Tibial artery (tissue), 4 donors: ENCODE results near the gene POLR3B.

ENCODE experiments used
- DNase-seq, 2 donors: peaks; one replicate each; pipeline ENCODE4 v3.0.0-alpha.2; 2019
- H3K27ac ChIP-seq, 2 donors: fragments of 200-600 bp; sonication (generic) in 1 of 2; 1 replicate in 1 of 2; 2 replicates in 1 of 2; pipeline ENCODE4 v1.5.1; 2018 to 2019; ENCODE audit warnings: mild to moderate bottlenecking in 1 of 2
- H3K27me3 ChIP-seq, 2 donors: fragments of 200-600 bp; sonication (generic) in 1 of 2; one replicate each; pipeline versions ENCODE4 v1.5.1 to v1.6.0; 2016 to 2019
- H3K36me3 ChIP-seq, 3 donors: fragments of 200-600 bp; sonication (generic) in 2 of 3; one replicate each; pipeline ENCODE4 v1.5.1; 2016 to 2019; ENCODE audit warnings: mild to moderate bottlenecking in 2 of 3
- H3K4me1 ChIP-seq, 4 donors: fragments of 200-600 bp; sonication (generic) in 2 of 4; 1 replicate in 3 of 4; 2 replicates in 1 of 4; pipeline ENCODE4 v1.5.1; 2016 to 2019
- H3K4me3 ChIP-seq, 2 donors: fragments of 200-600 bp; sonication (generic) in 1 of 2; 1 replicate in 1 of 2; 2 replicates in 1 of 2; pipeline ENCODE4 v1.5.1; 2018 to 2019; ENCODE audit warnings: mild to moderate bottlenecking in 2 of 2
- H3K9me3 ChIP-seq, 3 donors: fragments of 200-600 bp; sonication (generic) in 1 of 3; one replicate each; pipeline ENCODE4 v1.5.1; 2016 to 2019
- CTCF ChIP-seq, 2 experiments: fragments of 200-600 bp in 1 of 2; fragments of 450-650 bp in 1 of 2; IDR thresholded peaks; one replicate each; pipeline ENCODE4 v1.5.1; 2017 to 2019; ENCODE audit warnings: antibody characterized with exemption in 2 of 2, mild to moderate bottlenecking in 1 of 2, moderate library complexity in 1 of 2
- intact Hi-C: fragments of 100-400 bp; cut with DNase I; formaldehyde crosslinking; loops from one replicate; pipeline ENCODE4 v1.15.0; 2023; ENCODE audit warnings: low total_unique reads

The POLR3B gene

GRCh38 chr12:106428384-106428783 lies 70.8 kb downstream of the POLR3B start:
- Histone ChIP-seq H3K4me3 (no peak overlapping the region), H3K4me1 (peaks cover 0 to 14% (median 4%) of the 10 kb centered on the region in 4 donors), H3K36me3 (peaks cover 0 to 18% (median 9%) of the 10 kb centered on the region in 3 donors), H3K9me3 (no peaks in the 10 kb centered on the region), H3K27ac (no peak overlapping the region), H3K27me3 (no peaks in the 10 kb centered on the region)
- intact Hi-C loops: no loop called here
- DNase-seq: no peak
- TF ChIP-seq CTCF (IDR thresholded peaks at IDR 0.05): no peak

GRCh38 chr12:106429043-106429552 lies 71.5 kb downstream of the POLR3B start:
- Histone ChIP-seq H3K9me3 (no peaks in the 10 kb centered on the region), H3K36me3 (peaks cover 0 to 19% (median 12%) of the 10 kb centered on the region in 3 donors), H3K27ac (no peak overlapping the region), H3K4me1 (peaks cover 0 to 14% (median 4%) of the 10 kb centered on the region in 4 donors), H3K27me3 (no peaks in the 10 kb centered on the region), H3K4me3 (no peak overlapping the region)
- no peak for TF ChIP-seq CTCF (IDR thresholded peaks at IDR 0.05)
- no peak for DNase-seq
- intact Hi-C loops: no loop called here

- H3K27me3 ChIP-seq: no peaks in the 10 kb centered on the region
- peaks cover 0 to 24% (median 18%) of the 10 kb centered on the region in 3 donors for H3K36me3 ChIP-seq
- DNase-seq: no peak
- no peak overlapping the region for H3K4me3 ChIP-seq
- H3K27ac ChIP-seq: no peak overlapping the region
- H3K9me3 ChIP-seq: no peaks in the 10 kb centered on the region
- intact Hi-C loops: no loop called here
- H3K4me1 ChIP-seq: peaks cover 0 to 14% (median 4%) of the 10 kb centered on the region in 4 donors
- no peak for TF ChIP-seq CTCF (IDR thresholded peaks at IDR 0.05)
Observed at GRCh38 chr12:106429636-106430035, 72.1 kb downstream of the POLR3B start.

GRCh38 chr12:106431839-106432411 lies 74.4 kb downstream of the POLR3B start:
- no peaks in the 10 kb centered on the region for H3K9me3 ChIP-seq
- peaks cover 0 to 14% (median 4%) of the 10 kb centered on the region in 4 donors for H3K4me1 ChIP-seq
- no peak overlapping the region for H3K4me3 ChIP-seq
- H3K27me3 ChIP-seq: no peaks in the 10 kb centered on the region
- no peak for TF ChIP-seq CTCF (IDR thresholded peaks at IDR 0.05)
- no peak for DNase-seq
- H3K27ac ChIP-seq: no peak overlapping the region
- intact Hi-C loops: no loop called here
- peaks cover 7 to 36% (median 35%) of the 10 kb centered on the region in 3 donors for H3K36me3 ChIP-seq

GRCh38 chr12:106433055-106433454 lies 75.5 kb downstream of the POLR3B start:
- Histone ChIP-seq H3K27ac (no peak overlapping the region), H3K9me3 (no peaks in the 10 kb centered on the region), H3K27me3 (no peaks in the 10 kb centered on the region), H3K4me1 (peaks cover 0 to 12% (median 3%) of the 10 kb centered on the region in 4 donors), H3K4me3 (no peak overlapping the region), H3K36me3 (peaks cover 7 to 47% (median 47%) of the 10 kb centered on the region in 3 donors)
- no peak for TF ChIP-seq CTCF (IDR thresholded peaks at IDR 0.05)
- DNase-seq: no peak
- intact Hi-C loops: no loop called here
